Neutrophil (primary cell): ENCODE results near the gene EPB41L5.
A peak's percentile ranks its signal among the peaks of the same experiment; 100 is the strongest.
"Not testable (repeated sequence)": the region's sequence is repeated elsewhere in the genome, so short reads cannot be mapped to it uniquely, and the experiment has no call there.

Experiments
- H3K27ac ChIP-seq: fragments of 200-600 bp; sonication (generic); 2 replicates; pipeline ENCODE4 v1.5.1; 2016; ENCODE audit warnings: mild to moderate bottlenecking, moderate library complexity
- H3K27me3 ChIP-seq: fragments of 200-600 bp; sonication (generic); 2 replicates; pipeline ENCODE4 v1.6.0; 2016; ENCODE audit warnings: mild to moderate bottlenecking
- H3K36me3 ChIP-seq: fragments of 200-600 bp; sonication (generic); 2 replicates; pipeline ENCODE4 v1.5.1; 2017
- H3K4me1 ChIP-seq, 2 experiments: fragments of 200-600 bp in 1 of 2; sonication (generic) in 1 of 2; 1 replicate in 1 of 2; 2 replicates in 1 of 2; pipeline versions ENCODE4 v1.5.1 to v1.6.1; 2013 to 2016; ENCODE audit warnings: low read depth in 1 of 2, low read length in 1 of 2, mild to moderate bottlenecking in 1 of 2, moderate library complexity in 1 of 2; ENCODE audit not compliant: control insufficient read depth in 1 of 2, insufficient read depth in 1 of 2
- H3K4me3 ChIP-seq, 2 experiments: fragments of 200-600 bp in 1 of 2; sonication (generic) in 1 of 2; 1 replicate in 1 of 2; 2 replicates in 1 of 2; pipeline ENCODE4 v1.5.1; 2013 to 2016; ENCODE audit warnings: low read depth in 1 of 2, low read length in 1 of 2, mild to moderate bottlenecking in 1 of 2, moderate library complexity in 1 of 2
- H3K9me3 ChIP-seq: fragments of 200-600 bp; sonication (generic); 2 replicates; pipeline ENCODE4 v1.5.1; 2016
- CTCF ChIP-seq: fragments of 200-600 bp; sonication (generic); IDR thresholded peaks from 2 replicates; pipeline ENCODE4 v1.5.1; 2016; ENCODE audit warnings: antibody characterized with exemption

The EPB41L5 gene

GRCh38 chr2:120111193-120111592, 98.3 kb downstream of the EPB41L5 start:
- no peaks in the 10 kb centered on the region for H3K9me3 ChIP-seq
- no peaks in the 10 kb centered on the region for H3K27me3 ChIP-seq
- peaks cover 33 to 42% of the 10 kb centered on the region in 2 experiments for H3K4me1 ChIP-seq
- H3K4me3 ChIP-seq = peak overlapping the region in 1 of 2 experiments; percentile 30
- no peaks in the 10 kb centered on the region for H3K36me3 ChIP-seq
- no peak for TF ChIP-seq CTCF
- H3K27ac ChIP-seq = peak overlapping the region; percentile 84

- no peak overlapping the region for H3K27ac ChIP-seq
- no peaks in the 10 kb centered on the region for H3K36me3 ChIP-seq
- no peaks in the 10 kb centered on the region for H3K4me1 ChIP-seq
- H3K27me3 ChIP-seq = no peaks in the 10 kb centered on the region
- no peak overlapping the region for H3K4me3 ChIP-seq
- H3K9me3 ChIP-seq = no peaks in the 10 kb centered on the region
- no peak for TF ChIP-seq CTCF
Observed at GRCh38 chr2:120118018-120118417, 105.1 kb downstream of the EPB41L5 start.

- H3K4me3 ChIP-seq = no peak overlapping the region
- no peak for TF ChIP-seq CTCF
- H3K27ac ChIP-seq = no peak overlapping the region
- no peaks in the 10 kb centered on the region for H3K27me3 ChIP-seq
- no peaks in the 10 kb centered on the region for H3K4me1 ChIP-seq
- H3K36me3 ChIP-seq = no peaks in the 10 kb centered on the region
- no peaks in the 10 kb centered on the region for H3K9me3 ChIP-seq
Observed at GRCh38 chr2:120118471-120118870, 105.6 kb downstream of the EPB41L5 start.

- H3K27me3 ChIP-seq, H3K4me3 ChIP-seq, H3K27ac ChIP-seq, H3K36me3 ChIP-seq, H3K9me3 ChIP-seq, H3K4me1 ChIP-seq: not testable (repeated sequence)
Observed at GRCh38 chr2:120121337-120121736, 108.5 kb downstream of the EPB41L5 start.

GRCh38 chr2:120123090-120123489, 110.2 kb downstream of the EPB41L5 start:
- no peak overlapping the region for H3K4me3 ChIP-seq
- no peak overlapping the region for H3K27ac ChIP-seq
- no peaks in the 10 kb centered on the region for H3K36me3 ChIP-seq
- TF ChIP-seq CTCF = no peak
- no peaks in the 10 kb centered on the region for H3K9me3 ChIP-seq
- no peaks in the 10 kb centered on the region for H3K27me3 ChIP-seq
- H3K4me1 ChIP-seq = no peaks in the 10 kb centered on the region

- Histone ChIP-seq H3K4me3 (no peak overlapping the region), H3K4me1 (no peaks in the 10 kb centered on the region), H3K27me3 (no peaks in the 10 kb centered on the region), H3K27ac (no peak overlapping the region), H3K9me3 (no peaks in the 10 kb centered on the region), H3K36me3 (no peaks in the 10 kb centered on the region)
- TF ChIP-seq CTCF = no peak
Observed at GRCh38 chr2:120125195-120125594, 112.3 kb downstream of the EPB41L5 start.
